ENCODE results near the gene SHB. TPM values are rescaled to one million over a fixed set of nuclear protein-coding genes. Genes with fewer than 3 reads are reported as not detected.

Gene SHB
- total and polyA plus RNA-seq, 2 of the 8 experiments (the other 6 are each of a cell fraction or from before 2014, with no cell fraction given) = 4.1 to 12.6 TPM

DNA sequence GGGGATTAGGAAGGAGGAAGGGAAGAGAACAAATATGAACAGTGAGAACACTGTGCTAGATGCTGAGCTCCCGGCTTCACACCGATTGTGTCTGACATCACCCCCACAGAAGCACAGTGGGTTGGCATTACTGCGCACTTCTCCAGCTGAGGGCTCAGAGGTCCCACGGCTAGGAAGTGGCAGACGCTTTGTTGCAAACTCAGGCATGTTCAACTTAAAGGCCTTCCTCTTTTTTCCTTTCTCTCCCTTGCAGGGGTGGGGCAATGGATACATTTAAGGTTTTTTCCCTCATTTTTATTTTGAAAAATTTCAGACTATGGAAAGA is 15.5 kb upstream of the SHB start:
- Histone ChIP-seq H3K4me2 (ENCODE audit: insufficient read depth in 1 of 2, low read depth in 2 of 2, low read length in 2 of 2) (no peak overlapping the region), H2AK5ac (ENCODE audit: low read depth, low read length) (no peak overlapping the region), H2BK5ac (ENCODE audit: low read depth, low read length) (no peak overlapping the region), H3K18ac (ENCODE audit: extremely low read depth, low read length) (no peak overlapping the region; the same call in 1 of the 2 replicates), H2BK12ac (ENCODE audit: low read depth, low read length) (no peak overlapping the region), H2BK20ac (ENCODE audit: low read length) (no peak overlapping the region), H4K20me1 (replicated peaks in 1 of 2; ENCODE audit: control insufficient read depth in 1 of 2, insufficient read depth in 2 of 2, low read length in 2 of 2) (no peaks in the 10 kb centered on the region), H3K23ac (ENCODE audit: insufficient read length) (no peak overlapping the region), H3K36me3 (ENCODE audit: control insufficient read depth in 2 of 4, insufficient read depth in 4 of 4, low read length in 3 of 4) (no peaks in the 10 kb centered on the region), H3K56ac (replicated peaks; ENCODE audit: insufficient read length, low read depth, low read length) (no peak overlapping the region), H3K27ac (ENCODE audit: low read depth, low read length) (no peak overlapping the region), H3K23me2 (ENCODE audit: low read depth, low read length) (no peaks in the 10 kb centered on the region), H4K8ac (ENCODE audit: extremely low read depth, insufficient read depth, low read length) (no peak overlapping the region), H3K27me3 (replicated peaks in 1 of 4; ENCODE audit: control insufficient read depth in 3 of 4, extremely low read depth in 1 of 4, insufficient read depth in 3 of 4, low read length in 3 of 4) (no peaks in the 10 kb centered on the region; a peak in 1 of 7 replicates), H3K9me3 (ENCODE audit: insufficient read depth in 2 of 2, low read depth in 1 of 2, low read length in 1 of 2) (no peaks in the 10 kb centered on the region), H4K91ac (replicated peaks; ENCODE audit: insufficient read length, low read length) (no peak overlapping the region), H2BK15ac (ENCODE audit: low read length) (no peak overlapping the region), H3K14ac (ENCODE audit: insufficient read length) (no peak overlapping the region), H2BK120ac (replicated peaks; ENCODE audit: low read depth, low read length) (no peak overlapping the region), H2AFZ (ENCODE audit: low read length) (no peak overlapping the region), H3K4me1 (replicated peaks in 1 of 4; ENCODE audit: control insufficient read depth in 3 of 4, insufficient read depth in 4 of 4, low read length in 3 of 4) (peaks cover 0 to 3% (median 0%) of the 10 kb centered on the region in 4 experiments; a peak in 3 of 7 replicates), H4K5ac (ENCODE audit: insufficient read length, low read depth, low read length) (no peak overlapping the region), H3K79me2 (ENCODE audit: control insufficient read depth in 1 of 2, insufficient read depth in 2 of 2, low read length in 2 of 2) (no peaks in the 10 kb centered on the region), H3K4ac (replicated peaks; ENCODE audit: insufficient read length, low read depth, low read length) (no peak overlapping the region), H3K79me1 (ENCODE audit: low read depth, low read length) (no peaks in the 10 kb centered on the region), H3K4me3 (ENCODE audit: extremely low read depth in 1 of 4, insufficient read depth in 2 of 4, low read depth in 3 of 4, low read length in 4 of 4) (no peak overlapping the region), H3K9ac (replicated peaks in 1 of 4; ENCODE audit: extremely low read depth in 1 of 4, low read depth in 3 of 4, low read length in 3 of 4) (no peak overlapping the region)
- no peak for DNase-seq (ENCODE audit: low read depth in 1 of 2, low spot score in 2 of 2)
- no peak for FAIRE-seq
- ChIA-PET CTCF (ENCODE audit: partially characterized antibody) (interaction anchor here (0.6 to 5.8 kb wide), 9 partner anchors 10 to 277 kb away, joined by 3 to 59 read pairs (median 5); no protein-coding TSS in a partner anchor), POLR2A (ENCODE audit: partially characterized antibody) (no interaction called here)
- TF ChIP-seq SIN3A (conservative IDR thresholded peaks at IDR 0.05 in 1 of 2, IDR thresholded peaks at IDR 0.05 in 1 of 2; ENCODE audit: low read depth in 1 of 2, low read length in 2 of 2) (no peak), SP2 (IDR thresholded peaks at IDR 0.05; ENCODE audit: low read length) (no peak), CBX5 (IDR thresholded peaks at IDR 0.05; ENCODE audit: low read depth, low read length) (no peak), KDM4A (IDR thresholded peaks at IDR 0.05; ENCODE audit: low read depth, low read length, severe bottlenecking) (no peak), CHD1 (IDR thresholded peaks at IDR 0.05; ENCODE audit: low read depth, low read length) (no peak)
- 84% methylated on average over 5 of the region's 5 CpGs; no CpG with 5 or more reads in 1 of the 2 experiments for WGBS, 2 experiments (ENCODE audit: extremely low coverage in 1 of 2, insufficient coverage in 1 of 2, insufficient read length in 1 of 2, insufficient replicate concordance in 2 of 2, low coverage in 1 of 2, low lambda C conversion rate in 2 of 2, missing lambda C conversion rate in 1 of 2)
